H1 (cell line): ENCODE data around the gene PIGT. TPM values are rescaled to one million over a fixed set of nuclear protein-coding genes. Genes with fewer than 3 reads are reported as not detected.

Experiments
- CTCF ChIA-PET: fragments of 300-600 bp; sonication (Branson Sonifier 250); formaldehyde crosslinking; loops from one replicate; lab custom pipeline; 2021; ENCODE audit not compliant: partially characterized antibody; lab: Charles Lee
- POLR2A ChIA-PET: fragments of 300-600 bp; sonication (Branson Sonifier 250); formaldehyde crosslinking; loops from one replicate; lab custom pipeline; 2021; ENCODE audit warnings: inconsistent platforms; ENCODE audit not compliant: partially characterized antibody; lab: Charles Lee
- DNase-seq, 2 experiments: peaks; one replicate each; pipeline versions ENCODE4 v3.0.0 to v3.0.0-alpha.2; 2010 to 2022; ENCODE audit warnings: low spot score in 2 of 2, low read depth in 1 of 2, mixed read lengths in 1 of 2
- FAIRE-seq: peaks from 2 replicates; lab custom pipeline; 2011; peaks lifted over from hg19 to GRCh38; lab: Jason Lieb, UNC
- H2AFZ ChIP-seq: 2 replicates; pipeline ENCODE4 v1.8.1; 2012; ENCODE audit warnings: low read length, inconsistent platforms
- H2AK5ac ChIP-seq: 2 replicates; pipeline ENCODE4 v1.6.1; 2013; ENCODE audit warnings: low read depth, low read length
- H2BK120ac ChIP-seq: replicated peaks from 2 replicates; pipeline ENCODE3; 2013; ENCODE audit warnings: low read depth, low read length, inconsistent platforms
- H2BK12ac ChIP-seq: 2 replicates; pipeline ENCODE4 v1.6.1; 2013; ENCODE audit warnings: low read depth, low read length
- H2BK15ac ChIP-seq: 2 replicates; pipeline ENCODE4 v1.6.1; 2013; ENCODE audit warnings: low read length
- H2BK20ac ChIP-seq: 2 replicates; pipeline ENCODE4 v1.6.1; 2013; ENCODE audit warnings: low read length
- H2BK5ac ChIP-seq: 2 replicates; pipeline ENCODE4 v1.6.1; 2013; ENCODE audit warnings: low read depth, low read length
- H3K14ac ChIP-seq: 2 replicates; pipeline ENCODE4 v1.6.1; 2013; ENCODE audit warnings: inconsistent platforms; ENCODE audit not compliant: insufficient read length
- H3K18ac ChIP-seq: 2 replicates; pipeline ENCODE4 v1.6.1; 2013; ENCODE audit warnings: low read length; ENCODE audit errors: extremely low read depth
- H3K23ac ChIP-seq: 2 replicates; pipeline ENCODE4 v1.6.1; 2013; ENCODE audit warnings: inconsistent platforms; ENCODE audit not compliant: insufficient read length
- H3K23me2 ChIP-seq: 2 replicates; pipeline ENCODE4 v1.6.1; 2013; ENCODE audit warnings: low read depth, low read length
- H3K27ac ChIP-seq: 2 replicates; pipeline ENCODE4 v1.6.1; 2011; ENCODE audit warnings: low read depth, low read length, inconsistent platforms
- H3K27me3 ChIP-seq, 4 experiments: replicated peaks in 1 of 4; 1 replicate in 1 of 4; 2 replicates in 3 of 4; pipeline versions ENCODE4 v1.6.1 to v1.8.1; 2011 to 2013; ENCODE audit warnings: low read length in 3 of 4, mild to moderate bottlenecking in 3 of 4, inconsistent platforms in 2 of 4, mixed read lengths in 2 of 4, moderate library complexity in 1 of 4; ENCODE audit not compliant: control insufficient read depth in 3 of 4, insufficient read depth in 3 of 4; ENCODE audit errors: extremely low read depth in 1 of 4
- H3K36me3 ChIP-seq, 4 experiments: 2 replicates each; pipeline versions ENCODE4 v1.6.1 to v1.8.1; 2011 to 2013; ENCODE audit warnings: mild to moderate bottlenecking in 4 of 4, low read length in 3 of 4, moderate library complexity in 2 of 4, control low read depth in 1 of 4, inconsistent platforms in 1 of 4; ENCODE audit not compliant: insufficient read depth in 4 of 4, control insufficient read depth in 2 of 4
- H3K4ac ChIP-seq: replicated peaks from 2 replicates; pipeline ENCODE3; 2013; ENCODE audit warnings: low read length, low read depth, mixed read lengths, inconsistent platforms; ENCODE audit not compliant: insufficient read length
- H3K4me1 ChIP-seq, 4 experiments: replicated peaks in 1 of 4; 1 replicate in 1 of 4; 2 replicates in 3 of 4; pipeline versions ENCODE4 v1.6.1 to v1.8.1; 2011 to 2013; ENCODE audit warnings: low read length in 3 of 4, inconsistent platforms in 2 of 4, mixed read lengths in 1 of 4; ENCODE audit not compliant: insufficient read depth in 4 of 4, control insufficient read depth in 3 of 4
- H3K4me2 ChIP-seq, 2 experiments: 2 replicates each; pipeline versions ENCODE4 v1.6.1 to v1.8.1; 2011 to 2013; ENCODE audit warnings: low read depth in 2 of 2, low read length in 2 of 2, control low read depth in 1 of 2, inconsistent platforms in 1 of 2, mild to moderate bottlenecking in 1 of 2; ENCODE audit not compliant: insufficient read depth in 1 of 2
- H3K4me3 ChIP-seq, 4 experiments: fragments of 200-600, 300-600 bp in 1 of 4; sonication (generic), shearing (Covaris generic), sonication (Bioruptor Twin) in 1 of 4; 2 replicates each; pipeline versions ENCODE4 v1.5.1 to v1.8.1; 2011 to 2016; ENCODE audit warnings: low read length in 4 of 4, low read depth in 3 of 4, control low read depth in 2 of 4, inconsistent platforms in 2 of 4, mild to moderate bottlenecking in 2 of 4, mixed read lengths in 1 of 4, moderate library complexity in 1 of 4; ENCODE audit not compliant: insufficient read depth in 2 of 4; ENCODE audit errors: extremely low read depth in 1 of 4
- H3K56ac ChIP-seq: replicated peaks from 2 replicates; pipeline ENCODE3; 2013; ENCODE audit warnings: low read depth, mild to moderate bottlenecking, mixed read lengths, low read length, inconsistent platforms; ENCODE audit not compliant: insufficient read length
- H3K79me1 ChIP-seq: 2 replicates; pipeline ENCODE4 v1.6.1; 2013; ENCODE audit warnings: low read depth, low read length, control low read depth
- H3K79me2 ChIP-seq, 2 experiments: 2 replicates each; pipeline versions ENCODE4 v1.6.1 to v1.8.1; 2012 to 2013; ENCODE audit warnings: low read length in 2 of 2, mild to moderate bottlenecking in 2 of 2, inconsistent platforms in 1 of 2; ENCODE audit not compliant: insufficient read depth in 2 of 2, control insufficient read depth in 1 of 2
- H3K9ac ChIP-seq, 4 experiments: replicated peaks in 1 of 4; 1 replicate in 1 of 4; 2 replicates in 3 of 4; pipeline versions ENCODE4 v1.6.1 to v1.8.1; 2011 to 2013; ENCODE audit warnings: low read depth in 3 of 4, low read length in 3 of 4, control low read depth in 2 of 4, mild to moderate bottlenecking in 2 of 4, moderate library complexity in 2 of 4, inconsistent platforms in 1 of 4; ENCODE audit errors: extremely low read depth in 1 of 4
- H3K9me3 ChIP-seq, 2 experiments: 2 replicates each; pipeline versions ENCODE4 v1.6.1 to v1.8.1; 2012 to 2013; ENCODE audit warnings: mild to moderate bottlenecking in 2 of 2, moderate library complexity in 2 of 2, control low read depth in 1 of 2, inconsistent platforms in 1 of 2, low read depth in 1 of 2, low read length in 1 of 2, mixed read lengths in 1 of 2; ENCODE audit not compliant: insufficient read depth in 2 of 2
- H4K20me1 ChIP-seq, 2 experiments: replicated peaks in 1 of 2; 2 replicates each; pipeline versions ENCODE3 to v1.8.1; 2011 to 2013; ENCODE audit warnings: inconsistent platforms in 2 of 2, low read length in 2 of 2, mild to moderate bottlenecking in 1 of 2; ENCODE audit not compliant: insufficient read depth in 2 of 2, control insufficient read depth in 1 of 2
- H4K5ac ChIP-seq: 2 replicates; pipeline ENCODE4 v1.6.1; 2013; ENCODE audit warnings: low read length, low read depth, mixed read lengths, inconsistent platforms; ENCODE audit not compliant: insufficient read length
- H4K8ac ChIP-seq: 2 replicates; pipeline ENCODE4 v1.8.0; 2013; ENCODE audit warnings: mild to moderate bottlenecking, moderate library complexity, low read length, inconsistent platforms; ENCODE audit not compliant: insufficient read depth; ENCODE audit errors: extremely low read depth
- H4K91ac ChIP-seq: replicated peaks from 2 replicates; pipeline ENCODE3; 2013; ENCODE audit warnings: low read length, mixed read lengths, inconsistent platforms; ENCODE audit not compliant: insufficient read length
- CREB1 ChIP-seq: IDR thresholded peaks from 2 replicates; pipeline ENCODE4 v1.6.1; 2012; ENCODE audit warnings: inconsistent platforms
- E2F6 ChIP-seq: IDR thresholded peaks from 2 replicates; pipeline ENCODE4 v1.6.1; 2012; ENCODE audit warnings: inconsistent platforms
- EZH2 ChIP-seq: fragments of 200-600 bp; sonication (generic); IDR thresholded peaks from 2 replicates; pipeline ENCODE4 v1.7.1; 2012; ENCODE audit warnings: low read depth, mild to moderate bottlenecking, moderate library complexity, low read length, inconsistent platforms; ENCODE audit not compliant: severe bottlenecking
- KDM1A ChIP-seq: fragments of 200-600, 300-600 bp; sonication (generic); IDR thresholded peaks from 2 replicates; pipeline ENCODE4 v1.7.1; 2016; ENCODE audit warnings: mild to moderate bottlenecking, low read length, borderline replicate concordance
- KDM4A ChIP-seq: IDR thresholded peaks from one replicate; pipeline ENCODE4 v1.7.1; 2012; ENCODE audit warnings: low read depth, mild to moderate bottlenecking, moderate library complexity, low read length, inconsistent platforms; ENCODE audit not compliant: severe bottlenecking
- POLR2A ChIP-seq, 2 experiments: IDR thresholded peaks; 1 replicate in 1 of 2; 2 replicates in 1 of 2; pipeline ENCODE4 v1.6.1; 2011; ENCODE audit warnings: low read depth in 2 of 2, low read length in 2 of 2, mild to moderate bottlenecking in 2 of 2; ENCODE audit errors: control extremely low read depth in 1 of 2
- RAD21 ChIP-seq, 2 experiments: IDR thresholded peaks in 1 of 2; conservative IDR thresholded peaks in 1 of 2; 2 replicates each; pipeline ENCODE4 v1.6.1; 2011; ENCODE audit warnings: low read depth in 2 of 2, low read length in 2 of 2, improper control_type of control experiment in 1 of 2, inconsistent platforms in 1 of 2, mild to moderate bottlenecking in 1 of 2, moderate library complexity in 1 of 2
- RBBP5 ChIP-seq: IDR thresholded peaks from 2 replicates; pipeline ENCODE4 v1.7.1; 2012; ENCODE audit warnings: low read depth, mild to moderate bottlenecking, inconsistent platforms, low read length, moderate library complexity, borderline replicate concordance
- RXRA ChIP-seq: IDR thresholded peaks from 2 replicates; pipeline ENCODE4 v1.6.1; 2011; ENCODE audit warnings: low read depth, mild to moderate bottlenecking, low read length, moderate library complexity; ENCODE audit not compliant: insufficient read depth
- SRF ChIP-seq: IDR thresholded peaks from 2 replicates; pipeline ENCODE4 v1.6.1; 2011; ENCODE audit warnings: mild to moderate bottlenecking, low read depth, low read length, moderate library complexity
- TCF12 ChIP-seq: IDR thresholded peaks from 2 replicates; pipeline ENCODE4 v1.6.1; 2011; ENCODE audit warnings: low read depth, mild to moderate bottlenecking, low read length
- WGBS, 2 experiments: shearing (Covaris generic) in 1 of 2; methylation state at CpG; one replicate each; pipeline versions ENCODE4 v1.1.6 to v1.1.7; 2013 to 2015; ENCODE audit warnings: low lambda C conversion rate in 2 of 2, mixed read lengths in 2 of 2, inconsistent platforms in 1 of 2, low coverage in 1 of 2, missing lambda C conversion rate in 1 of 2; ENCODE audit not compliant: insufficient replicate concordance in 2 of 2, insufficient coverage in 1 of 2, insufficient read length in 1 of 2; ENCODE audit errors: extremely low coverage in 1 of 2, missing lambda C conversion rate in 1 of 2; 5-methylcytosine and 5-hydroxymethylcytosine counted together
- polyA plus RNA-seq, 7 experiments: library from polyadenylated mRNA; depleted of rRNA in 3 of 7; stranded (reverse) in 5 of 7; unstranded in 2 of 7; fragments of >200 nt in 5 of 7; fragments of 200-250 nt in 2 of 7; gene quantifications; 1 replicate in 5 of 7; 2 replicates in 1 of 7; 4 replicates in 1 of 7; pipeline versions ENCODE4 v1.2.1 to v1.2.3, GENCODE V29; 2011 to 2013; ENCODE audit warnings: missing spikeins in 2 of 7, mixed read lengths in 2 of 7
- total RNA-seq: library from RNA; stranded (reverse); fragmentation: NEBNext Ultra II Directional; extraction: Animal tissue kit (Norgen Biotek cat#: 25700); gene quantifications from 2 replicates; pipeline ENCODE4 v1.2.1, GENCODE V29; 2021

PIGT gene
- total and polyA plus RNA-seq, 2 of the 8 experiments (the other 6 are each of a cell fraction or from before 2014, with no cell fraction given), result 66.0 to 89.7 TPM

GRCh38 chr20:45452772-45453691 lies 37.1 kb downstream of the PIGT start:
- no peak overlapping the region for H2AFZ ChIP-seq
- no peak overlapping the region for H2BK5ac ChIP-seq
- H4K5ac ChIP-seq, result no peak overlapping the region
- H3K23me2 ChIP-seq, result no peaks in the 10 kb centered on the region
- WGBS, 2 experiments, result 82% methylated on average over 4 of the region's 4 CpGs; no CpG with 5 or more reads in 1 of the 2 experiments
- no peaks in the 10 kb centered on the region for H3K36me3 ChIP-seq
- H3K79me2 ChIP-seq, result no peaks in the 10 kb centered on the region
- H3K27ac ChIP-seq, result no peak overlapping the region
- H4K8ac ChIP-seq, result no peak overlapping the region
- H3K14ac ChIP-seq, result no peak overlapping the region
- H2BK120ac ChIP-seq, result no peak overlapping the region
- H4K20me1 ChIP-seq, result no peaks in the 10 kb centered on the region
- H3K9me3 ChIP-seq, result no peaks in the 10 kb centered on the region
- no peaks in the 10 kb centered on the region for H3K27me3 ChIP-seq
- POLR2A ChIA-PET, result interaction anchor here (0.8 to 2.9 kb wide), 5 partner anchors 15 to 90 kb away, joined by 3 to 9 read pairs (median 4); partner anchors contain the start of genes SYS1 and WFDC2
- no peak overlapping the region for H3K4me2 ChIP-seq
- no peaks in the 10 kb centered on the region; a peak in 1 of 7 replicates for H3K4me1 ChIP-seq
- H2BK12ac ChIP-seq, result no peak overlapping the region
- no peak for DNase-seq
- no peaks in the 10 kb centered on the region for H3K79me1 ChIP-seq
- H3K56ac ChIP-seq, result no peak overlapping the region
- FAIRE-seq, result no peak
- H2BK20ac ChIP-seq, result no peak overlapping the region
- H3K23ac ChIP-seq, result no peak overlapping the region
- no peak overlapping the region; the same call in 1 of the 2 replicates for H2AK5ac ChIP-seq
- H3K4ac ChIP-seq, result no peak overlapping the region
- CTCF ChIA-PET, result interaction anchor here (0.7 to 18.5 kb wide), 22 partner anchors 3 to 373 kb away, joined by 3 to 317 read pairs (median 6); partner anchors contain the start of genes SYS1, WFDC10A and WFDC2
- no peak overlapping the region for H2BK15ac ChIP-seq
- H3K9ac ChIP-seq, result no peak overlapping the region
- no peak overlapping the region for H3K18ac ChIP-seq
- H4K91ac ChIP-seq, result no peak overlapping the region
- H3K4me3 ChIP-seq, result no peak overlapping the region
- TF ChIP-seq CREB1 (no peak), E2F6 (no peak), TCF12 (no peak), RBBP5 (no peak), RAD21 (IDR thresholded peaks at IDR 0.05 in 1 of 2, conservative IDR thresholded peaks at IDR 0.05 in 1 of 2; ENCODE audit: low read depth in 2 of 2, low read length in 2 of 2) (no peak), KDM1A (no peak), KDM4A (no peak), POLR2A (IDR thresholded peaks at IDR 0.05; ENCODE audit: control extremely low read depth in 1 of 2, low read depth in 2 of 2, low read length in 2 of 2) (no peak), EZH2 (no peak), SRF (no peak), RXRA (no peak)
